ENCODE data around the gene SLC22A14. TPM values are rescaled to one million over a fixed set of nuclear protein-coding genes. Genes with fewer than 3 reads are reported as not detected.

The SLC22A14 gene
- polyA plus RNA-seq, 3 donors from 2014 or later: not detected

- no peak for DNase-seq
- Mint-ChIP-seq H3K36me3 (peaks cover 0 to 6% (median 1%) of the 10 kb centered on the region in 3 donors), H3K4me3 (no peak overlapping the region), H3K27me3 (ENCODE audit: low read depth in 3 of 3) (no peaks in the 10 kb centered on the region), H3K9me3 (no peaks in the 10 kb centered on the region), H3K4me1 (peaks cover 3 to 8% of the 10 kb centered on the region in 2 donors), H3K27ac (no peak overlapping the region)
Measured at GRCh38 chr3:38349684-38350359, 67.7 kb downstream of the SLC22A14 start.

- Mint-ChIP-seq H3K4me1 (peaks cover 1 to 5% of the 10 kb centered on the region in 2 donors), H3K27me3 (ENCODE audit: low read depth in 3 of 3) (no peaks in the 10 kb centered on the region), H3K9me3 (no peaks in the 10 kb centered on the region), H3K4me3 (no peak overlapping the region), H3K36me3 (peaks cover 0 to 7% (median 2%) of the 10 kb centered on the region in 3 donors), H3K27ac (no peak overlapping the region)
- DNase-seq: no peak
Measured at GRCh38 chr3:38353151-38353550, 71.1 kb downstream of the SLC22A14 start.

GRCh38 chr3:38354588-38355330 lies 72.7 kb downstream of the SLC22A14 start:
- no peaks in the 10 kb centered on the region for H3K9me3 Mint-ChIP-seq

DNA sequence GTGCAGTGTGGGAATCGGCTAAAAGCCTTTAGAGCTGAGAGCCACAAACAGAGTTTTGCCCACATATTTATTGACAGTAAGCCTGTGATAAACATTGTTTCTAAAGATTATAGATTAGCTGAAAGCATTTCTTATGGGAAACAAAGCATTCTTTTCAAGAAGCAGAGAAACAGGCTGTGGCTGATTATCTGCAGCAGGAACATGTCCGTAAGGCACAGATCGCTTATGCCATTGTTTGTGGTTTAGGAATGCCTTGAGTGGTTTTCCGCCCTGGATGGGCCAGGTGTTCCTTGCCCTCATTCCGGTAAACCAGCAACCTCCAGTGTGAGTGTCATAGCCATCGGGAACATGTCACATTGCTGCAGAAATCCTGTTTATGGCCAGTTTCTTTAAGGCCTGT lies 76.9 kb downstream of the SLC22A14 start:
- Mint-ChIP-seq H3K9me3 (no peaks in the 10 kb centered on the region), H3K4me1 (peaks cover 0 to 6% of the 10 kb centered on the region in 2 donors), H3K27ac (no peak overlapping the region), H3K36me3 (peaks cover 0 to 11% (median 8%) of the 10 kb centered on the region in 3 donors), H3K27me3 (ENCODE audit: low read depth in 3 of 3) (no peaks in the 10 kb centered on the region), H3K4me3 (no peak overlapping the region)
- DNase-seq: no peak

More at GRCh38 chr3:38354588-38355330, 72.7 kb downstream of the SLC22A14 start:
- Mint-ChIP-seq H3K36me3 (peaks cover 0 to 16% (median 2%) of the 10 kb centered on the region in 3 donors), H3K4me3 (no peak overlapping the region), H3K4me1 (peaks cover 0 to 5% of the 10 kb centered on the region in 2 donors), H3K27ac (no peak overlapping the region), H3K27me3 (ENCODE audit: low read depth in 3 of 3) (no peaks in the 10 kb centered on the region)
- no peak for DNase-seq

GRCh38 chr3:38360345-38360744 lies 78.3 kb downstream of the SLC22A14 start:
- peaks cover 9 to 13% of the 10 kb centered on the region in 2 donors for H3K4me1 Mint-ChIP-seq
- H3K27me3 Mint-ChIP-seq (ENCODE audit: low read depth in 3 of 3): no peaks in the 10 kb centered on the region
- H3K4me3 Mint-ChIP-seq: no peak overlapping the region
- H3K36me3 Mint-ChIP-seq: peaks cover 0 to 13% (median 9%) of the 10 kb centered on the region in 3 donors
- H3K27ac Mint-ChIP-seq: no peak overlapping the region
- H3K9me3 Mint-ChIP-seq: no peaks in the 10 kb centered on the region
- DNase-seq: no peak

DNA sequence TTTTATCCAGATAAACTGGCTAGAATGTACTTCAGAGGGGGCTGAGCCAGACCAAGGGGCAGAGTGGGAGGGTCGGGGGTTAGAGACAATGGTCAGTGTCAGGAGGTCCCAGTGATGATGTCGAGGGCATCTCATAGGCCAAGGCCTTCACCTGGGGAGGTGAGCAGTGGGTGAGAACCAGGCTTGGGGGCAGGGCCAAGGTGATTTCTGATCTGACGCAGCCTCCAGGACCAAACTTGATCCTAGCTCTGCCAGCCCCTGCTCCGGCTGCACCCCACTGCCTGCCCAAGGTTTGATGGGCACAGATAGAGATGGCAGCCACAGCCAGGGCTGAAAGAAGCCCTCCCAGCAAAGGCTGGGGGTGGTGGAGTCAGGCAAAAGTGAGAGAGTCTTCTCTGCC lies 79.4 kb downstream of the SLC22A14 start:
- H3K4me3 Mint-ChIP-seq: no peak overlapping the region
- H3K9me3 Mint-ChIP-seq: no peaks in the 10 kb centered on the region
- H3K27ac Mint-ChIP-seq: no peak overlapping the region
- H3K36me3 Mint-ChIP-seq: peaks cover 0 to 15% (median 9%) of the 10 kb centered on the region in 3 donors
- H3K4me1 Mint-ChIP-seq: peaks cover 9 to 13% of the 10 kb centered on the region in 2 donors
- DNase-seq: no peak
- H3K27me3 Mint-ChIP-seq (ENCODE audit: low read depth in 3 of 3): no peaks in the 10 kb centered on the region

DNA sequence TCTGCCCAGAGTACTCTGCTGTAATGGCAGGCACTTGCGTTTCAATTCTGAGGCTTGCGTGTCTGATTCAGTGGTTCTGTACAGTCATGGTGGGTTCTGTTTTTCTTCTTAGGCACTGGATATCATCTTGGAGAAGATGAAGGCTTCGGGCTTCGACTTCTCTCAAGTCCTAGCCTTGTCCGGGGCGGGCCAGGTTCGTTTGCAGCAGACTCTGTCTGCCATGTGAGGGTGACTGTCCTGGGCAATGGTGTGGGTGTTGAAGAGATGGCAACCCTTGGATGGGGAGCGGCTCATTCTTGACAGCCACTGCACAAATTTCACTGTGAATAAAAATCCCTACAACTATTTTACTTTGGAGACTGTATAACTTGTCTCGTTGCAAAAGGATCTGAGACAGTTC lies 80.7 kb downstream of the SLC22A14 start:
- DNase-seq: no peak
- peaks cover 0 to 19% (median 9%) of the 10 kb centered on the region in 3 donors for H3K36me3 Mint-ChIP-seq
- no peaks in the 10 kb centered on the region for H3K9me3 Mint-ChIP-seq
- H3K27ac Mint-ChIP-seq: no peak overlapping the region
- H3K4me3 Mint-ChIP-seq: no peak overlapping the region
- H3K27me3 Mint-ChIP-seq (ENCODE audit: low read depth in 3 of 3): no peaks in the 10 kb centered on the region
- H3K4me1 Mint-ChIP-seq: peaks cover 9 to 13% of the 10 kb centered on the region in 2 donors

DNA sequence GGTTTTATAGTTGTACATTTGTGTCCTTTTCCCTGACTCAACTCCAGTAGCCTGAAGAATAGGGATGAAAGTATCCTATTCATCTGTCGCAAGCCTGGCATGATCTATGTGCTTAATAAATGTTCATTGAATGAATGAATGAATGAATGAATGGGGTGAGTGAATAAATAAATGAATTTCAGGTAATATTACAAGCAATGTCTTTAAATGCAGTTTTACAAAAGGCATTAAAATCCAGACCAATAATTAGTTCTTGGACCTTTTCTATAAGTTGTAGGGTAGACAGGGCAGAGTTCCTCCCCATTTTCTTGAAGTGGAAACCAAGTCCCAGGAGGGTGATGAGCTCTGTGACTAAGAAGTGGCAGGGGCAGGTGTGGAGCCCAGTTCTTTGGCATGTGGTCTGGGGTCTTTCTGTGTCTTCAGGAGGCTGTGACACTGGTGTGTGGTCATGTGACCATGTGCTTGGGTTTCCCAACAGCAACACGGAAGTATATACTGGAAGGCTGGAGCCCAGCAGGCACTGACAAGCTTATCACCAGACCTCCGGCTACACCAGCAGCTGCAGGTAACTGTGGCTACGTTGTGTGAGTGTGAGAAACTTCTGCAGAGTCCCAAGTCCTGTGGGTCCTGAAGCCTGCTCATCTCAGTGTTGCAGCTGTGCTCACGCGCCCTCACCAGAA lies 82.8 kb downstream of the SLC22A14 start:
- no peaks in the 10 kb centered on the region for H3K27me3 Mint-ChIP-seq (ENCODE audit: low read depth in 3 of 3)
- peaks cover 0 to 2% (median 0%) of the 10 kb centered on the region in 6 donors for H3K9me3 Mint-ChIP-seq
- peaks cover 0 to 19% (median 9%) of the 10 kb centered on the region in 3 donors for H3K36me3 Mint-ChIP-seq
- peaks cover 9 to 13% of the 10 kb centered on the region in 2 donors for H3K4me1 Mint-ChIP-seq
- DNase-seq: no peak
- H3K27ac Mint-ChIP-seq: no peak overlapping the region
- no peak overlapping the region for H3K4me3 Mint-ChIP-seq

- Mint-ChIP-seq H3K27me3 (ENCODE audit: low read depth in 3 of 3) (peaks cover 0 to 4% (median 0%) of the 10 kb centered on the region in 3 donors), H3K27ac (no peak overlapping the region), H3K9me3 (peaks cover 0 to 2% (median 0%) of the 10 kb centered on the region in 6 donors), H3K4me1 (peaks cover 9 to 13% of the 10 kb centered on the region in 2 donors), H3K36me3 (peaks cover 0 to 25% (median 15%) of the 10 kb centered on the region in 3 donors), H3K4me3 (no peak overlapping the region)
- DNase-seq: no peak
Measured at GRCh38 chr3:38365469-38366062, 83.5 kb downstream of the SLC22A14 start.

GRCh38 chr3:38366082-38366481 lies 84.0 kb downstream of the SLC22A14 start:
- H3K4me3 Mint-ChIP-seq: no peak overlapping the region
- peaks cover 0 to 2% (median 0%) of the 10 kb centered on the region in 6 donors for H3K9me3 Mint-ChIP-seq
- peaks cover 0 to 26% (median 16%) of the 10 kb centered on the region in 3 donors for H3K36me3 Mint-ChIP-seq
- H3K4me1 Mint-ChIP-seq: peaks cover 9 to 13% of the 10 kb centered on the region in 2 donors
- no peak for DNase-seq
- peaks cover 0 to 4% (median 0%) of the 10 kb centered on the region in 3 donors for H3K27me3 Mint-ChIP-seq (ENCODE audit: low read depth in 3 of 3)
- no peak overlapping the region for H3K27ac Mint-ChIP-seq

DNA sequence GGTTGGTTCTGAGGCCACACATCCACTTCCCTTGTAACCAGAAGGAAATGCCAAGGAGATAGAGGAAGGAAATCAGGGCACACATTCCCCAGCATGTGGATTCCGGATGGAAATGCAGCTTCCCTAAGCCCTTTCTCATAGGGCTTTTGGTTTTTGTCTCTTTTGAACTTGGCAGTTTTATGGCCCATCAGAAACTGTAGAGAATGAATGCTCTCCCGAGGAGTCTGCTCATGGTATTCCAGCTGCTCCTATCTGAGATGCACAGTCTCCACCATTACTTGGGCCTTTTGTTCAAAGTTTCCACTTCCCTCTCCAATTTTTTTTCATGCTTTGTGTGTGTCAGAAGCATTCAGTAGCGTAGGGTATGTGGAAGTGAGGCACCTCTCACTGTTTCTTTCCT lies 85.7 kb downstream of the SLC22A14 start:
- H3K4me1 Mint-ChIP-seq: peaks cover 12 to 16% of the 10 kb centered on the region in 2 donors
- peaks cover 0 to 2% (median 0%) of the 10 kb centered on the region in 6 donors for H3K9me3 Mint-ChIP-seq
- no peak for DNase-seq
- H3K27ac Mint-ChIP-seq: no peak overlapping the region
- H3K27me3 Mint-ChIP-seq (ENCODE audit: low read depth in 3 of 3): peaks cover 1 to 6% (median 4%) of the 10 kb centered on the region in 3 donors
- H3K4me3 Mint-ChIP-seq: no peak overlapping the region
- H3K36me3 Mint-ChIP-seq: peaks cover 0 to 27% (median 17%) of the 10 kb centered on the region in 3 donors

Measured in immature natural killer cell (primary cell).